DMS114 treated with DMSO at 0.1 percent for 48 hours (cell line): ENCODE results near the gene EBF3.

Experiments used
- DNase-seq: peaks from one replicate; lab custom pipeline; 2025; ENCODE audit not compliant: unreplicated experiment; lab: John Stamatoyannopoulos, UW

The EBF3 gene

DNA sequence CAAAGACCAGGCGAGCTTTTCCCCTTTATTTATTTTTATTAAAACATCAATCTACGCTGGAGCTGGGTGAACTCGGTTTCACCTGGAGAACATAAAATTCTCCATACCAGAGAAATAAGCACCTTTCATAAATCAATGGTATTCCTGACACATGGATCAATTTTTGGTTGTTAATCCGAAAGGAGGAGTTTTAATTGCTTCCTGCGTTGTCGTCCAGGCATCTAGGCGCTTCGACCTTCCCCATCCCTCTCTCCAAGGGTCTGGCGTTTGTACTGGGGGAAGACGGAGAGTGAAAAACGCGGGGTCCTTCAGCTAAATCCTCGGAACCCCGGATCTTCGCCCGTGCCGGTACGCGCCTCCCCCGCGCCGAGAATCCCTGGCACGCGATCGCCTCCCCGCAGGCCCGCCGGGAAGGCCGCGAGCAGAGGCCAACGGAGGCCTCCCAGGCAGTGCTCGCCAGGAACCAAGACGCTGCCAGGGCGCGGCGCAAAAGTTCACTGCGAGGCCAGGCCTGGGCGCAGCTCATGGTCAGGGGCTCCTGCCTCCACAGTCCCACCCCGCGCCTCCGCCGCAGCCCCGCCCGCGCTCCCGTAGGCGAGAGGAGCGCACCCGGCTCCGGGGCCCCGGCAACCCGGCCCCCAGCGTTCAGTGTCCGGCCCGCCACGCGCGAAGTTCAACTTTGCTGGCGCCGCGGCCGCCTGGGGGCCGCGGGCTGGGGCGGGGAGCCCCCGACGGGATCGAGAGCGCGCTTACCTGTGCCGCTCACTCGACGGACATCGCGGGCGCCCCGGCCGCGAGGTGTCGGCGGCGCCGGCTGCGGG lies 8.3 kb upstream of the EBF3 start:
- no peak for DNase-seq

DNA sequence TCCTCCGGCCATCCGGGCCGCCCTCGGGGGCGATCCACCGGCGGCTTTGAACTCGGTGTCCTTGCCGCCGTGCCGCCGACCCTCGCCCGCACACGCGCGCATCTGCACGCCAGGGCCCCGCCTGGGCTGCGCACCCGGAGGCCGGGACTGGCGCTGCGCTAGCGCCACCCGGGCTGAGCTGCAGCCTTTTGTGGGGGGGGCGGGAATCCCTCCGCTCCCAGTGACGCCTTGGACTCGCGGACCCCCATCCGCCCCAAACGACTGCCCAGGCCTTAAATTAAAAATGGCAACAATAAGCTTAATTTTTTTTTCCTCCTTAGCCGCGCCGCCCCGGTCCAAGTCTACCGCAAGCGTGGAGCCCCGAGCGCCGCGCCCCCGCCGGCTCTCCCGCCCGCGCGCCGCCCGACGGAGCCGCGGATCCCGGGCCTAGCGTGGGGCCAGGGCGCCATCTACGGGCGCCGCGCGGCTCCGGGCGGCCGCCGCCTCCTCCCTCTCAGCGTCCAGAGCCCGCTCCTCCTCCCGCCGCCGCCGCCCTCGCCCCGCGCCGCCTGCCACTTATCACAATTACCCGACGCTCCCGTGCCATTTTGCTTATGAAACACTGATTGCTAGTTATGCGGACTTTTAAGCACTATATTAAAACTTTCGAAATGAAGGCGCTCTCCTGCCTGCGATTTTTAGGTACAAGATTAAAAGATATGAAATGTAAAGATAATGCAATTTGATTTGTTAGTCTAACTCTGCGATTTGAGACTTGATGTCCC lies 7.5 kb upstream of the EBF3 start:
- DNase-seq: peak; percentile 67

DNA sequence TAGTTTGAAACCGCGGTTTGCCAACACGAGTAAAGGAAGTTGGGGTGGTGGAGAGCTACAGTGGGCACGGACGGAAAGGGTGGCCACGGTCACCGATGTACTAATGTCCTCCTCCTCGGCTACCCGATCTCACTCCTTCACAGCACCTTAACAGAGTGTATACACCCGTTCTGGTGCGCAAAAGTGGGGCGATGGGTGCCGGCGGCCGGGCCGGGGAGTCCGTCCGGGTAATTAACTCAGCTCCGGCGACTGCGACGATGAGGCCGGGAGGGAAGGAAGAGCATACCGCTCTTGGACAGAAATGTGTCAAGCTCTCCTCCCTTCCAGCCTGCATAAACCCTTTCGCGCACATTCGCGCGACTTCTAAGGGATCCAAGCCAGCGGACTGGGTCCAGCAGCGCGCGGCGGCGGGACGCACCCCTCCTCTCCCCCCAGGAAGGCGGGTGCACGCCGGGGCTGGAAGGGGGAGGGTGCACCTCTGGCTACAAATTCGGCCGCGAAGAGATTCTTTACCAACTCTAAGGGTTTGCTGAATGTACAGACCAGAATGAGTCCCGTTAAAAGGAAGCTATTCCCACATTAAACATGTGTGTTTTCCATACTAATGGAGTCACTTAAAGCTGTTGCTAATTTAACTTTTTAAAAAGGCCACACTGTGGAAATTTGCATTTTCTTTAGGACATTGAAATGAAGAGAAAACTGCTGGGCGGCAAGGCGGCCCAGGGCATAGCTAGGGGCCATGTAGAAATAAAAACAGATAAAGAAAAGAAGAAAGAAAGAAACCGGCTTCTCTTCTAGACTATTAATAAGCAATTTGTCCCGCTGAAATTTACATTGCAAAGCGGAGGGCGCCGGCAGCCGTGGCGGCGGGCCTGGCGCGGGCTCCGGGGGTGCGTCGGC lies 6.6 kb upstream of the EBF3 start:
- no peak for DNase-seq

DNA sequence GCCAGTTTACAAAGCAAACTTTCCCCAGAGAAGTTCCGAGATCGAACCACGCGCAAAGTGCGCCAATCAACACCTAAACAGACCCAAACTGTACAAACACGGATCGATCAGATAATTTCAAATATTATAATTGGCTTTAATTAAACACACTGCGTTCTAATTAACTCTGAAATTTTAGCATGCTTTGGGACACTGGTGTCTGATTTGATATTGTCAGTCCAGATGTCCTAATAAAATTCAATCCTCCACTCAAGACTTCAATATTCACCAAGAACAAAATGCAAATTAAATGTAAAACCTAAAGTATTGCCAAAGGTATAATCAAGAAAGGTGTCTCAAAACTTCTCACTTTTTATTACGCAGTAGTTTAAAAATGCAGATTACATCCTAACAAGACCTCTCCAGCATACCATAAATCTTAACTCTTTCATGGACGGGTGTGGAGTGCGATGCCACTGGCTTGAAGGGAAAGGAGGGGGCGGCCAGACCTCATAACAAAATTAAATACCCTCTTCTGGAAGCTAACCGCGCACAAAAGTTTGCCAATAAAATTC lies 5.9 kb upstream of the EBF3 start:
- no peak for DNase-seq

DNA sequence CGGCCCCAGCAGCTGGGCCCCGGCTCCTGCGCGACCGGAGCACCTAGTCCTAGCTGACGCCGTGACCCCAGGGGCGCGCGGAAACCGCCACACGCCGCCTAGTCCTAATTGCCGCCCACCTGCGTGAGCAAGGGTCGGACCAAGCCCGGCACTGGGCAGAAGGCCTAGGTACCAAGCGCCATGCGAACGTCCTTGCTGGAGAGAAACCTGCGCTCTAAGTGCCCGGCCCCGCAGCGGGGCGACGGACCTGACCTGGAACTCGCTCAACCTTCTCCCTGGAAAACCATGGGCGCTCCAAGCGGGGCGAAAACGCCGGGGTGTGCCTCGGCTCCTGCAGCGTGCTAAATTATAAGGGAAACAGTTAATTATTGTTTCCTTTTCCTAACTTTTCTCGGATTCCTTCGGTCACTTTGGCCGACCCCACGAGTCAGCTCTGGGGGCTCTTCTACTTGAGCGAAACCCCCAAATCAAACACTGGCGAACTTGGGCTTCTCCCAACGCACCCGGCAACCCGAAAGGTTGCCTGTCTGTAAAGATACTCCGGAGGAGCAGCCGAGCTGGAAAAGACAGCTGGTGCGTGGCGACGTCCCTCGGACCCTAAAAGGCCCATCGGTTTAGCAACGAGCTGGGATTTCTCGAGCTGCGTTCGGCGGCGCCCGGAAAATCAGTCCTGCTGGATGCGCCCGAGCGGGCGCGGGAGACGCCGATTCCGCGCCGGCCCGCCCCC lies 5.3 kb upstream of the EBF3 start:
- no peak for DNase-seq

DNA sequence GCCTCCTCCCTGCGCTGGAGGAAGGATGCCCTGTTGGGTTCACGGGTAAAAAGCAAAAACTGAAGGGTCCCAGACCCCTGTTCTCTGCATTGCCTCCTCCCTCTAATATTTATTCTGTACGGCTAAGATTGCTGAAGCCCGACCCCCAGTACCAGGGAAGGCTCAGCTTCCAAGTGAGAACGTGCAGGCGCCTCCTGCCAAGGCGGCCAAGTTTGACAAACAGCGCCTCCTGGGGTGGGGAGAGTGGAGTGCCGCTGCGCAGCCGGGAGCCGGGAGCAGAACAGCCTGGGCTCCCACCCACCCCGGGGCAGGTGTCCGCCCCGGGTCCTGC lies 4.7 kb upstream of the EBF3 start:
- no peak for DNase-seq

DNA sequence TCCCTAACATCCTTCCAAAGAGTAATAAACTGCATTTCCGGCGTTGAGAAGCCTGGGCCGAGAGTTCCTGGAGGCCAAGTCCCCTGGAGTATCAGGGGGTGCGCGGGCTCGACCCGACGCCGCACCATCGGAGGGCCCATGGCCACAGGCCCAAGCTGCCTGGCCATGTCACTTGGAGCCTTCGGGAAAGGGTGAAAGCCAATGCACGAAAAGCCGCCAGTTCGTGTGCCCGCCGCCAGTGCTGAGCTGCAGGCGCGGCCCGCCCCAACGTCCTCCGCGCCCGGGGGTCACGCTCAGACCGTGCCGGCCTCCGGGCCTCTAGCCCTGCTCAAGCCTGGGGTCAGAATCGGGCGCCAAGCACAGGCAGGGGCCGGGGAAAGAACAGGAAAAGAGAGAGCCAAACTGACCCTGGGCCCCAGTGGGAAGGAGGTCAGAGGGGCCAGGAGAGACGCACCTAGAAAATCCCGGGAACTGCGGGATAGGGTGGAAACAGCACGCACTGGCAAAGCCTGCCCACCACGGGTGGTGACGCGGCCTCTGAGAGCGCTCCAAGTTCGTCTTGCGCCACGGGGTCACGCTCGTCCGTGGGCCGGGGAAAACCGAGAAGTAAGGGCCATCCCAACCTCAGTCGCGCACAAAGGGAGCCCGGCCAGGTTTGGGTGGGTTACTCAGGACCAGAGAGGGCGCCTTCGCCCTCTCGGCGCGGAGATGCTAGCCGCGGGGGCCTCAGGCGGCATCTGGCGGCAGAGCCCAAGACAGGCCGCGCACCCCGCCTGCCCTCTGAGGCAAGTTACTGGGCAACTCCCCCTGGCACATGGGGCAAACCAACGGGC lies 4.2 kb upstream of the EBF3 start:
- no peak for DNase-seq

DNA sequence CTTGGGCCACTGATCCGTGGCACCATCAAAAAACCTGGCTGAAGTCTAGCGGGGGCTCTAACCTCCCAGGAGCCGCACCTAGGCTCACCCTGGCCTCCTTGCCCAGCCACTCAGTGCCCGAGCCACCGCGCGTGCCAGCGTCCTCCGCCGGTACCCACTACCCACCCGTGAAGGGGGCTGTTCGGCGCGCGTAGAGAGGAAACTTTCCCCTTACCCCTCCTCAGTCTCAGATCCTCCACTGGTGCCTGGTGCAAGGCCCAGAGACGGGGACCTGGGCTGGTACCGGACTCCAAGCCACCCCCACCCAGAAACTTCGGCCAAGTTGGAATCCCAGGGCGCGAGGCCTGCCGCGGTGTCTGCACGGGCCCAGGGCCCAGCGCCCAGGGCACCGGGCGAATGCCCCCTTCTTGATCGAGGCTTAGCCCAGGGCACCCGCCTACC lies 3.5 kb upstream of the EBF3 start:
- no peak for DNase-seq

DNA sequence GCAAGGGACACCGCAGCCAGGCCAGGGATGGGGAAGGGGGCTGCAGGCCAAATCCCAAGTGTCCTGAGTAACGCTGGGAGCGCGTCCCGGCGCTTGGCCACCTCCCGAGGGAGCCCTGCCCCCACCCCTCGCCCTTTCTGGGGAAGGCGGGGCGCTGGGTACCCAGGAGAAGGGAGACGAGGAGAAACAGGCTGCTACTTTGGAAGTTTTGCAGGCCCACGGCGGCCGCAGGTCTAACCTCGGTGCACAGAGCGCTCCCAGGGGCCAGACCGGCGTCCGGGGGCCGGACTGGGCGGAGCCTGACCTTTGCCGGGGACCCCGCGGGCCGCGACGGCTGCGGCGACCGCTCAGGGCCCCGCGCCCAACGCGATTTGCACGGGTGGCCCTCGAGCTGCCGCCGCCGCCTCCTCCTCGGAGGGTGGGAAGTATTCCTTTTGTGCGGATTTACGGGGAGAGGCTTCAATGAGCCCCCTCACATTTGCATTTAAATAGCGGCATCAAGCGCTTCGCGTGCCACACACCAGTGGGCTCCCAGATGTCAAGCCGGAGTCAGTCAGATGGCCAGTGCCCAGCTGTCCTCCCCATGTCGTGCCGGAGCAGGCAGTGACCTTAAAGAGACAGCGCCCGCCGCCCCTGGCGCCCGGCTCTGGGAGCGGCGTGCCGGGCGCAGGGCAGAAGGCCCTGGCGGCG lies 3.0 kb upstream of the EBF3 start:
- DNase-seq: no peak

DNA sequence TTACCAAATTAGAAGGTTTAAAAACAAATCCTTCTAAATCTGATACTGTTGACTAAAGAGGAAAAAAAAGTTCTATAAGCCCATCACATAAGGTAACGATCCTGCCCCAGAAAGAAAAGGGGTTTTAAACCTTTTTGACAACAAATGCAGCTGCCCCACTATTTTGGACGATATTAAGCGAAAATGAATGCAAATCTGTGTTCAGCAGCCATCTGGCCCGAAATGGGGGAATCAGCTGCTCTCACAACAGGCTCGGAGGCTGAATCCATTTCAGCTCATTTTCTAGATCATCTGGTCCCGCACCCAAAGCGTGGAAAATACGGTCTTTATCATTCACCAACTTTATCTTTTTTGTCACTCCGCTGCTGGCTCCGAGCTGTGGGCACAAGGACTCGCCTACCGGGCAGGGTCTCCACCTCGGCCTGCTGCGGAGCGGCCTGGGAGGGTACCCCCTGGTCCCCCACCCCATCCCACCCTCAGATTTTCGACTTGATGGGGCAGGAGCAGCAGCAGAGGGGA lies 2.4 kb upstream of the EBF3 start:
- DNase-seq: no peak

DNA sequence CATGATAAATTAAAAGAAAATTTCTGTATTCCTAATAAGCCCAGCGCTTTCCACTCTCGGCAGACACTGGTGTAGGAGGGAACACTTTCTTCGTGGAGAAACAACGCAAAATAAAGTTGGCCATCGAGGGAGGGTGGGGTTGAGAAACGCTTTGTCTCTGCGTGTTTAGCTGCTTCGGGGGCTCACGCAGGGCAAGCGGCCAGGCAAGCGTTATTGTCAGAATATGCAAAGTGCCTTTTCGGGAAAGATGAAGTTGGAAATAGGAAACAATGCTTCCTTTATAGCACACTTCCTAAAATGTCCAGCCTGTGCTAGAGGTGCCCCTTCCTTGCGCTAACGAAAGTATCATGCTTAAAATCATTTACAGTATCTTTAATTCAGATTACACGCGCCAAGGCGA lies 1.9 kb upstream of the EBF3 start:
- no peak for DNase-seq

DNA sequence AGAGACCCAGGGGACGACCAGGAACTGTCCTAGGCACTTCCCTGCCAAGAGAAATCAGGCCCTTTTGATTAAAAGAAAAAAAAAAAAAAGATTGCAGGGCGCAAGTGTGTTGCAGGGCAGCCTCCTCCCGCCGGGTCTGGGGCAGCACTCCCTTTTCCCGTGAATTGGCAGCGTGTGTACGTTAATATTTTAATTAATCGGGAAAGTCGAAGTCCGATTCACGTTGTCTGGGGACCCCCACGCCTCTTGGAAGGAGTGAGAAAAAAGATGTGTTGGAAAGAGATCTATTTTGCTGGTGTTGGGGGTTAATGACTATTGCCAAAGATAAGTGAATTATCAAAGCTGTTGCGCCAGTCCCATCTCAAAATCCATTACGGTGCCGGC lies 1.3 kb upstream of the EBF3 start:
- DNase-seq: no peak

DNA sequence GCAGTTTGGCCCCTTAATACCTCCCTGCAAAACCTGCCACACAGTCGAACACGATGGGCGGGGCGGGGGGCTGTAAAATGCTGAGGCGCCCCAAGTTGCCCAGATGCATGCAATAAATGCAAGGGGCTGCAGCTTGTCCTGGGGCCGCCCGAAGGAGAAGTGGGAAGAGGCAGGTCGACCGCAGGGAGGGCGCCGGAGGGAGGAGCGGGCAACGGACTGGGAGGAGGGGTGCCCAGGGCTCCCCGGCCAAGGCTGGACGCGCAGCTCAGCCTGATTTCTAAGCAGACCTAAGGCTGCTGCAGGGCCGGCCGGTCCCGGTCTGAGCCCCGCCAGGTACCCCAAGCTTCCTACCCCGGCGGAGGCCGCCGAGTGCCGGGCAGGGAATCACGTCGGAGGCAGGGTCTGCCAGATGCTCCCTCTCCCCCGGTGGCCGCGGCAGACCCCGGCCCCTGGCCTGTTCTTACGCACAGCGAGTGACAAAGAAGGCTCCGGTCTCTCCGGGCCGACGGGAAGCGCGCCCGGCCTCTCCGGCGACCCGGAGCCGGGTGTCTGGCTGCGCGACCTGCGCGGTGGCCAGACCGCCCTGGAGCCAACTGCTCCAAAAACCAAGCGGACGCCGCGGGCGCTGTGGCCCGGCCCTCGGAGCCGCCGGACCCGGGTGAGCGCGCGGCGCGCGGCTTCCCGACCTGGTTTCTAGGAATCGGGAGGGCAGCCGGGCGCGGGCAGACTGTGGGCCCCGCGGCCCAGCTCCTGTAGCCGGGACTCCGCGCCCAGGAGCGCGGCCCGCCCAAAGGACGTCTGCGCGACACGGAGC lies 744 bp upstream of the EBF3 start:
- no peak for DNase-seq

DNA sequence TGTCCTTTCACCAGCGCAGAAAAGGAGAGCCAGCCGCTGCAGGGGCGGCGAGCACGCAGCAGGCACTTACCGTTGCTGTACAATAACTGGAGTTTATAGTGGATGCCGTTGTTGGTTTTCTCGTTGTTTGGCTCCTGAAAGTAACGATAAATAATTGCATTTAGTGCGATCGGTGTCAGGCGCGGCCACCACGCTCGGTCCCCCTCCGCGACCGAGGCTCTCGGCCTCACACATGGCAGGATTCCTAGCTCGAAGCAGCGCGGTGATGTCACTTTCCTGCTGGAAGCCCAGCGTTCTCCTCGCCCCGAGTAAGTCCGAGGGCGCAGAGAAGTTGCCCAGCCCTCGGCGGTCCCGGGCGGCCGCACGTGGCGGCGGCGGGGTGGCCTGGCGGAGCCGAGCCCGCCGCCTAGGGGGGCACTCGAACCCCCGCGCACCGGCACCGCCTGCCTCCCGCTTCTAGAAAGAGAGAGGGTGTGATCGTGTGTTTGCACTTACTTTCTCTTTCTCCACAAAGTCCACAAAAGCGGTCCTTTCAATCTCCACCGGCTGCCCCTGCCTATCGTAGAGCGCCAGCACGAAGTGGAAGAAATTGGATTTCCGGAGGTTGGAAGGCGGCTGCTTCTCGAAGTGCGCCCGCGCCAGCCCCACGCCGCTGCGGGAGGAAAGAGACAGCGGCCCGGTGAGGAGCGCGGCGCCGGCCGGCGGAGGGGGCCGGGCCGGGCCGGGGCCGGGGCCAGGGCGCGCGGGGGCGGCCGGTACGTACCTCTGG lies 1.0 kb downstream of the EBF3 start:
- peak; percentile 47 for DNase-seq

DNA sequence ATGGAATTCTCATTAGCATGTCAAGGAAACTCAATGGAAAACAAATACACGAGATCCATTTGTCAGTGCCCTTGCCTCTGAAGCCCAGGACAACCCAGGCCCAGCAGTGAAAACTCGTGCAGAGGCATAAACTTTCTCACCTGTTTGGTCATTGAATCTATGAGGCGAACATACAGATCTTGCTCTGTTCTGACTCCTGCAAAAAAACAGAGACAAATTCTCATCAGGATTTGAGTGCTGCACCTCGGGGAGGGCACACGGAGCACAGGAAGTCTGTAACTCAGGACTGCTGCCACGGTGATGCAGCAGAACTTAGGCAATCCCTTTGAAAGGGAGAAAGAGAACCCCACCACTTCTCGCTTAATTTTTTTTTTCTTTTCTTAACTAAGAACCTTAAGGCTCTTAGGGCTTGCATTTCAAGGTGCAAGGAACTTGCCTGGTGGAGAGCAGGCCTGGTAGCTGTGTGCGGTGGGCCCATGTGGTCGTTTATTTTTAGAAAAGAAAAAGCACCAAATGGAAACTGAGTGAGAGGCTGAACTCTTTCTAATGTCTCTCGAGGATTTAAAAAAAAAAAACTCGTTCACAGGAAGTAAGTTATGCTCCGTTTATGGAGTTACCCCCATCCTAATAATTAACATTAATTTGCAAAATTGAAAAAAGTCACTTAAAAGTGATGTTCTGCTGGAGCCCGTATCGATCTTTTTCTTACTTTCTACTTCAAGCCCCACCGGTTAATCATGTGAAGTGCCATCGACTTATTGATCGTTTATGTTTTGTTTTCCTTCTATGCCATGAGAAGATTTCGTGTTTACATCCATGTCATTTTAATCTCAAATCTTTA lies 1.8 kb downstream of the EBF3 start:
- peak; percentile 28 for DNase-seq

DNA sequence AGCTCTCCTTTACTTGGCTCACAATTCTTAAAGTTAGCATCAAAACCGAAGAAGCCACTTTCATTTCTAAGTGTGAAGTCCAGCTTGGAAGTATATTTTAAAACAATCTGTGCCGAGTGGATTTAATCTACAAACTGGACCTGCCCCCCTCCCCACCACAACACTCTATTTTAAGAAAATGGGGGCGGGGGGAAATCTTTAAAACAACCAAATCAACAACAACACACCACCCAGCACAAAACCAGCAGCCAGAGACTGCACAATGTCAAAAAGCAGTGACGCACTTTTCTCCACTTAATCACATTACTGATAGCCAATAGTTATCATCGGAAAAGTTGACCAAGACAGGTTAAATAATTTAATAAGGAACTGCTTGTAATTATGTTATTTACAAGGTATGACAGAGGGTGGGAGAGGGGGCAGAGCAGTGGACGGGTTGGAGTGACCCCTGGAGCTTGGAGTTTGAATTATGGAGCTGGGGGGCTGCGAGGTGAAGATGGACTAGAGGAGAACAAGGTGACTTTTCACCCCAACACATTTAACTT lies 2.8 kb downstream of the EBF3 start:
- DNase-seq: no peak
